Measurements from ENCODE around the gene NCBP2L. TPM values are rescaled to one million over a fixed set of nuclear protein-coding genes. Genes with fewer than 3 reads are reported as not detected.

NCBP2L gene
- total RNA-seq, 1 experiment from 2014 or later: not detected

GRCh38 chrX:107747596-107748161 is 29.9 kb upstream of the NCBP2L start:
- no peak overlapping the region for H3K4me3 ChIP-seq
- H3K36me3 ChIP-seq: no peaks in the 10 kb centered on the region
- DNase-seq: peak; percentile 37
- H3K9me3 ChIP-seq: no peaks in the 10 kb centered on the region
- no peaks in the 10 kb centered on the region for H3K27me3 ChIP-seq

GRCh38 chrX:107748506-107748905 is 29.0 kb upstream of the NCBP2L start:
- no peaks in the 10 kb centered on the region for H3K36me3 ChIP-seq
- DNase-seq: no peak
- H3K4me3 ChIP-seq: no peak overlapping the region
- no peaks in the 10 kb centered on the region for H3K27me3 ChIP-seq
- no peaks in the 10 kb centered on the region for H3K9me3 ChIP-seq

GRCh38 chrX:107750263-107750662 is 27.3 kb upstream of the NCBP2L start:
- Histone ChIP-seq H3K36me3 (no peaks in the 10 kb centered on the region), H3K4me3 (no peak overlapping the region), H3K27me3 (no peaks in the 10 kb centered on the region), H3K9me3 (no peaks in the 10 kb centered on the region)
- DNase-seq: no peak

GRCh38 chrX:107750861-107751445 is 26.6 kb upstream of the NCBP2L start:
- Histone ChIP-seq H3K27me3 (no peaks in the 10 kb centered on the region), H3K4me3 (no peak overlapping the region), H3K9me3 (no peaks in the 10 kb centered on the region), H3K36me3 (no peaks in the 10 kb centered on the region)
- no peak for DNase-seq

- H3K36me3 ChIP-seq: no peaks in the 10 kb centered on the region
- H3K9me3 ChIP-seq: no peaks in the 10 kb centered on the region
- no peaks in the 10 kb centered on the region for H3K27me3 ChIP-seq
- DNase-seq: no peak
- no peak overlapping the region for H3K4me3 ChIP-seq
Measured at GRCh38 chrX:107752043-107752442, 25.5 kb upstream of the NCBP2L start.

- H3K27me3 ChIP-seq: no peaks in the 10 kb centered on the region
- H3K9me3 ChIP-seq: no peaks in the 10 kb centered on the region
- no peaks in the 10 kb centered on the region for H3K36me3 ChIP-seq
- no peak overlapping the region for H3K4me3 ChIP-seq
- no peak for DNase-seq
Measured at GRCh38 chrX:107752714-107753113, 24.8 kb upstream of the NCBP2L start.

GRCh38 chrX:107753187-107753586 is 24.3 kb upstream of the NCBP2L start:
- Histone ChIP-seq H3K27me3 (no peaks in the 10 kb centered on the region), H3K4me3 (no peak overlapping the region), H3K36me3 (no peaks in the 10 kb centered on the region), H3K9me3 (no peaks in the 10 kb centered on the region)
- DNase-seq: no peak

GRCh38 chrX:107755721-107756120 is 21.8 kb upstream of the NCBP2L start:
- no peak overlapping the region for H3K4me3 ChIP-seq
- H3K9me3 ChIP-seq: no peaks in the 10 kb centered on the region
- no peaks in the 10 kb centered on the region for H3K27me3 ChIP-seq
- no peak for DNase-seq
- H3K36me3 ChIP-seq: no peaks in the 10 kb centered on the region

- Histone ChIP-seq H3K27me3 (no peaks in the 10 kb centered on the region), H3K4me3 (no peak overlapping the region), H3K9me3 (no peaks in the 10 kb centered on the region), H3K36me3 (no peaks in the 10 kb centered on the region)
- no peak for DNase-seq
Measured at GRCh38 chrX:107758231-107758766, 19.2 kb upstream of the NCBP2L start.

GRCh38 chrX:107760304-107761077 is 17.0 kb upstream of the NCBP2L start:
- Histone ChIP-seq H3K4me3 (no peak overlapping the region), H3K36me3 (no peaks in the 10 kb centered on the region), H3K9me3 (no peaks in the 10 kb centered on the region), H3K27me3 (no peaks in the 10 kb centered on the region)
- no peak for DNase-seq

GRCh38 chrX:107763647-107764046 is 13.9 kb upstream of the NCBP2L start:
- H3K27me3 ChIP-seq: no peaks in the 10 kb centered on the region

GRCh38 chrX:107764845-107765608 is 12.5 kb upstream of the NCBP2L start:
- Histone ChIP-seq H3K9me3 (no peaks in the 10 kb centered on the region), H3K4me3 (no peak overlapping the region), H3K27me3 (no peaks in the 10 kb centered on the region), H3K36me3 (no peaks in the 10 kb centered on the region)
- no peak for DNase-seq

More at GRCh38 chrX:107763647-107764046, 13.9 kb upstream of the NCBP2L start:
- Histone ChIP-seq H3K9me3 (no peaks in the 10 kb centered on the region), H3K36me3 (no peaks in the 10 kb centered on the region), H3K4me3 (no peak overlapping the region)
- no peak for DNase-seq

GRCh38 chrX:107766470-107767150 is 10.9 kb upstream of the NCBP2L start:
- Histone ChIP-seq H3K4me3 (no peak overlapping the region), H3K36me3 (no peaks in the 10 kb centered on the region), H3K27me3 (no peaks in the 10 kb centered on the region), H3K9me3 (no peaks in the 10 kb centered on the region)
- DNase-seq: peak; percentile 12

GRCh38 chrX:107768051-107768450 is 9.5 kb upstream of the NCBP2L start:
- H3K36me3 ChIP-seq: no peaks in the 10 kb centered on the region
- no peak overlapping the region for H3K4me3 ChIP-seq
- no peak for DNase-seq
- no peaks in the 10 kb centered on the region for H3K27me3 ChIP-seq
- no peaks in the 10 kb centered on the region for H3K9me3 ChIP-seq

- no peak for DNase-seq
- Histone ChIP-seq H3K4me3 (no peak overlapping the region), H3K9me3 (no peaks in the 10 kb centered on the region), H3K36me3 (no peaks in the 10 kb centered on the region), H3K27me3 (no peaks in the 10 kb centered on the region)
Measured at GRCh38 chrX:107769581-107770317, 7.8 kb upstream of the NCBP2L start.

- H3K27me3 ChIP-seq: no peaks in the 10 kb centered on the region
- no peak for DNase-seq
- no peaks in the 10 kb centered on the region for H3K36me3 ChIP-seq
- H3K4me3 ChIP-seq: no peak overlapping the region
- H3K9me3 ChIP-seq: no peaks in the 10 kb centered on the region
Measured at GRCh38 chrX:107773206-107773605, 4.3 kb upstream of the NCBP2L start.
